Skeletal muscle satellite cell (primary cell): Measurements from ENCODE around the gene MYO1F.

Source experiments
- H3K27me3 ChIP-seq: 2 replicates; pipeline ENCODE4 v1.7.0; 2013; ENCODE audit warnings: low read length; ENCODE audit not compliant: control insufficient read depth, insufficient read depth
- H3K36me3 ChIP-seq: 2 replicates; pipeline ENCODE4 v1.7.0; 2013; ENCODE audit warnings: mild to moderate bottlenecking, control low read depth, low read length; ENCODE audit not compliant: insufficient read depth
- H3K4me1 ChIP-seq: 2 replicates; pipeline ENCODE4 v1.7.0; 2013; ENCODE audit warnings: low read length; ENCODE audit not compliant: control insufficient read depth, insufficient read depth
- H3K4me2 ChIP-seq: 2 replicates; pipeline ENCODE4 v1.7.0; 2013; ENCODE audit warnings: mild to moderate bottlenecking, low read length
- H3K4me3 ChIP-seq: 2 replicates; pipeline ENCODE4 v1.7.0; 2013; ENCODE audit warnings: low read length
- H3K9ac ChIP-seq: 2 replicates; pipeline ENCODE4 v1.7.0; 2013; ENCODE audit warnings: mild to moderate bottlenecking, low read depth, low read length, moderate library complexity
- H3K9me3 ChIP-seq: replicated peaks from 2 replicates; pipeline ENCODE4 v1.7.0; 2013; ENCODE audit warnings: mild to moderate bottlenecking, control low read depth, low read length

The MYO1F gene

DNA sequence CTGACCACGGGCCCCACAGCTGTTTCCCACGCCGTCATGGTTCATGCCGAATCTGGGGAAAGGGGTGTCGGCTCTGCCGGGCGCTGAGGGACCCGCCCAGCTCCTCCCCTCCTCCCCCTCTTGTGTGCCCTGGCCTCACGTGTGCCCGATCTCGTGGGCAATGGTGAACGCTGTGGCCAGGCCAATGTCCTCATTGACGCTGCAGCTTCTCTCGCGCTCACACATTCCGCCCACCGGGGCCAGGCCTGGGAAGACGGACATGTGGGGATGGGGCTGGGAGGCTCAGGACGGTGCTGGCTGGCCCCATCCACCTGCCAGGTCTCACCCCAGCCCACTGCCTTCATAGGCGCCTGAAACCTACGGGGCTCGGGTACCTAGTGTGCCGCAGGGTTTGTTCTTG is 18.9 kb upstream of the MYO1F start:
- peaks cover 8% of the 10 kb centered on the region for H3K27me3 ChIP-seq
- H3K36me3 ChIP-seq, result no peaks in the 10 kb centered on the region
- H3K4me1 ChIP-seq, result peaks cover 7% of the 10 kb centered on the region
- no peak overlapping the region for H3K4me3 ChIP-seq
- H3K9me3 ChIP-seq, result peaks cover 3% of the 10 kb centered on the region
- no peak overlapping the region for H3K4me2 ChIP-seq
- H3K9ac ChIP-seq, result no peak overlapping the region

GRCh38 chr19:8595651-8596050 is 18.4 kb upstream of the MYO1F start:
- Histone ChIP-seq H3K9ac (no peak overlapping the region), H3K9me3 (peaks cover 3% of the 10 kb centered on the region), H3K4me1 (peaks cover 7% of the 10 kb centered on the region), H3K4me3 (no peak overlapping the region), H3K27me3 (peaks cover 8% of the 10 kb centered on the region), H3K4me2 (no peak overlapping the region), H3K36me3 (no peaks in the 10 kb centered on the region)

DNA sequence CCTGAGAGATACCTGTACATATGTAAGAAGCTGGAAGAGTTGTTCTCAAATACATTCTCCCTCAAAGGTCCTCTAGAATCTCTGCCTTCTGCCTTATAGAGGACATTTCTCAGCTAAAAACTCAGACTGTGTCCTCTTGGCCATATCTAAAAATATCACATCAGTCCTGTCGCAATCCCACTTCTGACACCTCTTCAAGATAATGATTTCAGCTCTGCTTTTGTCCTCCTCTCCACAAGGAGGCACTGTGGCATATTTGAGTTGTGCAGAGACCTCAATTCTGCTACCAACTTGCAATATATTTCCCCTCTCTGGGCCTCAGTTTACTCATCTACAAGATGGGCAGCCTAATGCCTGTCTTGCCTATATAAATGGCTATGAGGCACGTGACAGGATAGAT is 16.7 kb upstream of the MYO1F start:
- Histone ChIP-seq H3K4me3 (no peak overlapping the region), H3K4me1 (peaks cover 7% of the 10 kb centered on the region), H3K27me3 (peaks cover 8% of the 10 kb centered on the region), H3K9me3 (peaks cover 3% of the 10 kb centered on the region), H3K9ac (no peak overlapping the region), H3K36me3 (no peaks in the 10 kb centered on the region), H3K4me2 (no peak overlapping the region)

GRCh38 chr19:8592231-8593009 is 15.2 kb upstream of the MYO1F start:
- Histone ChIP-seq H3K27me3 (peaks cover 8% of the 10 kb centered on the region), H3K36me3 (no peaks in the 10 kb centered on the region), H3K4me1 (peaks cover 7% of the 10 kb centered on the region), H3K4me2 (peak overlapping the region; percentile 73), H3K9me3 (peaks cover 3% of the 10 kb centered on the region), H3K9ac (no peak overlapping the region), H3K4me3 (peak overlapping the region; percentile 55)

GRCh38 chr19:8589177-8589714 is 12.0 kb upstream of the MYO1F start:
- Histone ChIP-seq H3K4me2 (no peak overlapping the region), H3K4me1 (peaks cover 7% of the 10 kb centered on the region), H3K9me3 (peaks cover 3% of the 10 kb centered on the region), H3K36me3 (no peaks in the 10 kb centered on the region), H3K27me3 (peaks cover 5% of the 10 kb centered on the region), H3K4me3 (no peak overlapping the region), H3K9ac (no peak overlapping the region)

- no peaks in the 10 kb centered on the region for H3K27me3 ChIP-seq
- no peaks in the 10 kb centered on the region for H3K36me3 ChIP-seq
- H3K9ac ChIP-seq, result no peak overlapping the region
These were observed 8.9 kb upstream of the MYO1F start for GRCh38 chr19:8585894-8586750.

DNA sequence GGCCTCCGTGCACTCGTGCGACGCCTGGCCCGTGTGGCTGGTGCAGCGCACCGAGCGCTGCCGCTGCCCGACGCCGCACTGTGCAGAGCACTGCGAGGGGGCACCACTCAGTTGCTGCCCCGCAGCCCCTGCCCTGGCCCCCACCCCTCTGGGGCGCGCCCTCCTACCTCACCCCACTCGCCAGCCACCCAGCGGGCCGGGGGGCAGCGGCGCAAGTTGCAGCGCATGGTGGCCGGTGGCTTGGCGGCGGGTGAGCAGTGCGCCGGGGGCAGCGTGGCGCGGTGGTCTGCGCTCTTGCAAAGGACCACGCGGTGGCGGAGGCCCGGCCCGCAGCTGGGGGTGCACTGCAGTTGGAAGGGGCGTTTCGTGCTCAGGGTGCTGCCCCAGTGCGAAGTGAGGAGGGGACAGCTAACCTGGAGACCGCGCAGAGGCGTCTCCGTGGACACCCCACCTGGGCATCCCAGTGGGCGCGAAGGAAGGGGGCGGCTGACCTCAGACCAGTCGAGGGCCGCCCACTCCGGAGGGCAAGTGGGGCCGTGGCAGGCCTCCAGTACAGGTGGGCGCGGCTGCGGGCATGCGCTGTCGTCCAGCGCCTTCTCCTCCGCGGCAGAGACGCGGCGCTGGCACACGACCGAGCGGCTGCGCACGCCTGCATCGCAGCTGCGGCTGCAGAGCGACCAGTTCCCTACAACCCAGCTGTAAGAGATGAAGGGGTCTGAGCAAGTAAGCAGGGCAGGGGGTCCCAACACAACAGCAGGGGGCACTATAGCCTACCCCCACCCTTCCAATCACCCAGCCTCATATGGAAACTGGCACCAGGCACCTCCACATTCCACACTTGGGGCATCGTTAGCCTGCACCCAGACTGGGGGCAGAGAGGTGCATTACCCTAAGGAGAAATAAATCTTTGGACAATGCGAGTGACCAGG is 8.0 kb upstream of the MYO1F start:
- Histone ChIP-seq H3K9ac (no peak overlapping the region), H3K27me3 (no peaks in the 10 kb centered on the region), H3K4me2 (no peak overlapping the region), H3K4me3 (no peak overlapping the region), H3K9me3 (no peaks in the 10 kb centered on the region), H3K36me3 (no peaks in the 10 kb centered on the region), H3K4me1 (no peaks in the 10 kb centered on the region)

More at GRCh38 chr19:8585894-8586750, 8.9 kb upstream of the MYO1F start:
- no peak overlapping the region for H3K4me2 ChIP-seq
- H3K4me3 ChIP-seq, result no peak overlapping the region
- no peaks in the 10 kb centered on the region for H3K4me1 ChIP-seq
- H3K9me3 ChIP-seq, result no peaks in the 10 kb centered on the region

DNA sequence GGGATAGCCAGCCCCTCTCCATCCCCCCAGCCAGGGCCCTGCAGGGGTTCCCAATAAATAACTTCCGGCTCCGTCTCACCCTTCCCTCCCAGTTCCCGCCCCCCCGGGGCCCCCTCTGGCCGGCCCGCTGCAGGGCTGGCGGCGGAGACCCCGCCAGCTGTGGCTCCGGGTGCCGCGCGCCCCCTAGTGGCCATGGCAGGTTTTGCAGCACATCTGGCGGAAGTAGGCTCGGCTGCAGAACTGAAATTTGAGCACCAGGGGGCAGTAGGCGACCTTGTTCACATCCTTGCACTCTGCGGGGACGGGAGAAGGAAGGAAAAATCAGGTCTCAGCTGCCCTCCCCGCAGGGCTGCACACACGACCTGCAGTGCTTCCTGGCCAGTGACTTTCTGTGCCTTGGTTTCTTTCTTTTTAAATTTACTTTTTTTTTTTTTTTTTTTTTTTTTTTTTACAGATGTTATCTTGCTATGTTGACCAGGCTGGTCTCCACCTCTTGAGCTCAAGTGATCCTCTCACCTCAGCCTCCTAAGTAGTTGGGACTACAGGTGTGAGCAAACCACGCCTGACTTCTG is 3.6 kb upstream of the MYO1F start:
- Histone ChIP-seq H3K27me3 (peaks cover 9% of the 10 kb centered on the region), H3K4me1 (peaks cover under 1% of the 10 kb centered on the region), H3K9me3 (no peaks in the 10 kb centered on the region), H3K36me3 (no peaks in the 10 kb centered on the region), H3K4me2 (no peak overlapping the region), H3K9ac (no peak overlapping the region), H3K4me3 (no peak overlapping the region)

DNA sequence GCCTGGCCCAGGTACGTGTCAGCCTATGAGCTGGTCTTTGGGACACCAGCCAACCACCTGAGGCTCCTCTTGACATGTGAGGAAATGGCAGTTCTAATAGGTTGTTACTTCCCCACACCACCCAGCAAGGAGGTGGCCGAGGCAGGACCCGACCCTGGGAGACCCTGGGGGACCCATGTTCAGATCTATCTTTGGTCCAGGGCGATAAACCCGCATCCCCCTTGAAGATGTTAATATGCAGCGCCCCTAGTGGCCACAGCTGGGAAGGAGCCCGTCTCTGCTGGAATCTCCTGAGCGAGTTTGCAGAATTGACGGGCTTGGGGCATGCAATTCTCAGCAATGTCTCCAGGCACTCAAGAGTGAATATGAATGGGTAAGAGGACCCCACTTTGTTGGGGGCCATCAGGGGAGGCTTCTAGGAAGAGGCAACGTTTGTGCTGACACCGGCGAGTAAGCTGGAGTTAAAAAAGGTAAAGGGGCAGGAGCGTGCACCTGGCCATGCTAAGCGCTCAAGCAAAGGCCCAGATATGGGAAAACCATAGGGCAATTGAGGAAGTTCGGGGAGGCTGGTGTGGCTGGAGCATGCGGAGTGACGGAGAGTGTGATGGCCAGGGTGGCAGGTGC is 1.5 kb upstream of the MYO1F start:
- Histone ChIP-seq H3K4me2 (no peak overlapping the region), H3K27me3 (peaks cover 9% of the 10 kb centered on the region), H3K4me1 (peaks cover 7% of the 10 kb centered on the region), H3K36me3 (no peaks in the 10 kb centered on the region), H3K9me3 (no peaks in the 10 kb centered on the region), H3K9ac (no peak overlapping the region), H3K4me3 (no peak overlapping the region)

- peaks cover 9% of the 10 kb centered on the region for H3K27me3 ChIP-seq
- no peak overlapping the region for H3K9ac ChIP-seq
- H3K9me3 ChIP-seq, result no peaks in the 10 kb centered on the region
- H3K4me2 ChIP-seq, result no peak overlapping the region
- no peak overlapping the region for H3K4me3 ChIP-seq
- no peaks in the 10 kb centered on the region for H3K36me3 ChIP-seq
- peaks cover 7% of the 10 kb centered on the region for H3K4me1 ChIP-seq
These were observed 499 bp upstream of the MYO1F start for GRCh38 chr19:8577741-8578140.
